ENCODE results near the gene PRELID1.
A peak's percentile ranks its signal among the peaks of the same experiment; 100 is the strongest.

PRELID1 gene

DNA sequence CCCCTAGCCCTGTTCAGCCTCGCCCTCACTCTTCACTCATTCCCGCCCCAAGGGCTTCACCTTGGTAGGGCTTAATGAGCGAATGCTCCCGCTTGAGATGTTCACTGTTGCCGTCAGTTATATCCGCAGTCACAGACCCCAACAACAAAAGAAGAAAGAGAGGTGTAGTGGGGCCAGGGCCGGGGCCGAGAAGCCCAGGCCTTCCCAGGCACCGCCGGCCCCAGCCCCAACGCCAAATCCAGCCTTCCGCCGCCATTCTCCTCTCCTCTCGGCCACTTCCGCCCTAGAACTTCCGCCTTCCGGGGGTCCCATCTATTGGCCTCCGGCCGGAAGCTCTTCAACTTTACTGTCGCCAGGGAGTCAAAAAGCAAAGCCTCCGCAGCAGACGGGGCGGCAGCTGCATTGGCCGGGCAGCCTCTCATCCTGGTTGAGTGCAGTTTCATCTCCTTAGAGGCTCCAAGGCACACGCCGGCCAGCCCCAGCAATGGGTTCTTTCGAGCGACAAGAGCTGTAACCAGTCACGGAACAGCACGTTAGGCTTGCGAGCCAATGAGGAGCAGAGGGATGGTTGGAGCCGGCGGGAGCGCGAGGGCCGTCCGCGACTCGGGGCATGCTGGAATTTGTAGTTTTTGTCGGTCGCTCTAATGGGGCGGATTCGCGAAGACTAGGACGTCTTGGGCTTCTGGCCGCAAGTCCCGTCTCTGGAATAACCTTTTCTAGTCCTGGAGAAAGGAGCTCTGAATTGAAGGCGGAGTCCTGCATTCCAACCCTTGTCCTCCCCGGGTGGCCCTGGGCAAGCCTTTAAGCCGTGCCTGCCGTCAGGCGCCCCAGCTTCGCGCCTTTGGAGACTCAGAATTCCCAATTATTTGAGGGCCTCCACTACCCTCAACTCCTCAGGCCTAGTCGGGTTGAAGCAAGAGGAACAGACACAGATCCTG is 48.1 kb downstream of the PRELID1 start, which contains the start of gene LMAN2:
Gene LMAN2 (minus strand): TSS at position 277 of the 938 bp plus-strand sequence. CDS start 21 bp downstream, at position 256.
- peaks cover 64% of the 10 kb centered on the region for H3K4me1 Mint-ChIP-seq
- H3K27ac Mint-ChIP-seq = peak within 1 kb of the TSS; percentile 100
- peaks cover 11 to 14% of the 10 kb centered on the region in 2 donors for H3K9me3 Mint-ChIP-seq
- no peaks in the 10 kb centered on the region for H3K27me3 Mint-ChIP-seq
- H3K4me3 Mint-ChIP-seq = peak within 1 kb of the TSS; percentile 97 to 99
- peak; percentile 98 for ATAC-seq
- DNase-seq = peak; percentile 89 to 94

DNA sequence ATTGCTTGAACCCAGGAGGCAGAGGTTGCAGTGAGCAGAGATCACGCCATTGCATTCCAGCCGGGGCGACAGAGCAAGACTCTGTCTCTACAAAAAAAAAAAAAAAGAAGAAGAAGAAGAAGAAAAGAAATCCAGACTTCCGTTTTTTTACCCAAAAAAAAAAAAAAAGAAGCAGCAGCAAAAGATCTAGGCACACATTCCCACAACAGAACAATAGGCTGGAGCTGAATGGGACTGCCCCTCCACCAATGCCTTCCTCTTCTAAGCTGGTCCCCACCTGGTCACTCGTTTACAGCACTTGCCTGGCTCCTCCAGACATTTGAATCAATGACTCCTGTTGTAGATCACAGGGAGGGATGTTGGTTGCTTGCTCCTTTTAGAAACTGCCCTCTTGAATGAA is 49.5 kb downstream of the PRELID1 start:
- Mint-ChIP-seq H3K4me3 (peak overlapping the region in 1 of 2 donors; percentile 33), H3K9me3 (peaks cover 11 to 14% of the 10 kb centered on the region in 2 donors), H3K4me1 (peaks cover 65% of the 10 kb centered on the region), H3K27me3 (no peaks in the 10 kb centered on the region), H3K27ac (no peak overlapping the region)
- ATAC-seq (no peak), DNase-seq (no peak)

DNA sequence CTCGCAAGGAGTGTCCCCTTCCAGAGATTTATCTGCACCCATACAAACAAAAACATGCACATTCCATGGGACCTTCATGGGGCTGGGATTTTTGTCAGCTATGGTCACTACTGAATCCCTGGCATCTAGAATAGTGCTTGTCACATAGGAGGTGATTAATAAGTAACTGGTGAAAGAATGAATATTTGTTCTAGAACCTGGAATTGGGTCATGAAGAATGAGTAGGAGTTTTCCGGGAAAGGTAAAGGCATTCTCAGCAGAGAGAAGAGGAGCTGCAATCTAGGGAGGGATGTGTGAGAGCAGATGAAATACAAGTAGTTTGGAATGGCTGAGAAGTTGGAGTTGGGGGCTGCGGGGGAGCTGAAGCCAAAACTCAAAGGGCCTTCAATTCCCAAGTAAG is 50.7 kb downstream of the PRELID1 start:
- ATAC-seq (no peak), DNase-seq (no peak)
- H3K27ac Mint-ChIP-seq = no peak overlapping the region
- H3K9me3 Mint-ChIP-seq = peaks cover 11 to 14% of the 10 kb centered on the region in 2 donors
- no peaks in the 10 kb centered on the region for H3K27me3 Mint-ChIP-seq
- H3K4me3 Mint-ChIP-seq = no peak overlapping the region
- peaks cover 64% of the 10 kb centered on the region for H3K4me1 Mint-ChIP-seq

DNA sequence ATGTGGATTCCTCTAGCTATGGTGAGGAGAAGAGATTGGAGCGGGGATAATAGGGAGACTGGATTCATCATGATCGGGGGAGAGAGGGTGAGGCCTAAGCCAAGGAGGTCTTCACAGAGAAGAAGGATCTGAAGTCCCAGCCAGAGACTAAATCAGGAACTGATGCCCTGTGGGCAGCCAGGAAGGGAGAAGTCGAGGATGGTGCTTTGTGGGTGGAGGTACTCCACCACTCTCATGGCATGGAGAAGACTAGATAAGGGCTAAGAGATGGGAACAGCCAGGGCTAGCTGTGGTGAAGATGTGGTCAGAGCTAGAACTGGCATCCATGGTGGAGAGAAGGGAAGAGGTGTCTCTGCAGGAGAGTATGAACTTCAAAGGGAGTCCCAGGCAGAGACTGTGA is 51.1 kb downstream of the PRELID1 start:
- no peak overlapping the region for H3K27ac Mint-ChIP-seq
- peaks cover 11 to 14% of the 10 kb centered on the region in 2 donors for H3K9me3 Mint-ChIP-seq
- ATAC-seq (no peak), DNase-seq (no peak)
- peaks cover 64% of the 10 kb centered on the region for H3K4me1 Mint-ChIP-seq
- no peaks in the 10 kb centered on the region for H3K27me3 Mint-ChIP-seq
- H3K4me3 Mint-ChIP-seq = no peak overlapping the region

DNA sequence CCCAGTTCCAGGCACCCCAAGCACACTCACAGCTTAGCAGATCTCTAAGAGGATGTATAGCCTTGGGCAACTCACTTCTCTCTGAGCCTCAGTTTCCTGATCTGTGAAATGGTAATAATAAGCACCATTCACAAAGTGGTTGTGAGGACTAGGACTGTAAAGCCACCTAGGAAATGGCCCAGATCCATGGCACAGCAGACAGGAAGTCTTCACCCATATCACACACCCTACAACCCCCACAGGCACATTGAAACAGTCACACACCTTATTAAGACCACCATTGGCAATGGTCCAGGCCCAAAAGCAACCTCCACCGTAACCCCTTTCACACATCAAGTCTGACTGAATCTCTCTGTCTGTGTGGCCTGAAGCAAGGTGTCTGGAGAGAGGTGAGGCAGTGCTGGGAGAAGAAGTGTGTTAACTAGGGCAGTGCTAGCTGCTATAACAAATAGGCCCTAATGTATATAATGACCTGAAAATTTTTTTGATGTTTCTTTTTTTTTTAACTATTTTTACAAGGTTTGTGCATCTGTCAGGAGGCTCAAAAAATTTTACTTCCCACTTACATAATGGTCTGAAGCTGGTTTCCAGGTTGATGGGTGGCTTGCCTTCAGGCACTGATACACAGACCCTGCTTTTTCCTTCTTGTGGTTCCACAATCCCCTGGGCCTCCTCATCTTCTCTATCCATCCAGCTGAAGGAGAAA is 51.7 kb downstream of the PRELID1 start:
- ATAC-seq = no peak
- no peak for DNase-seq
- H3K27me3 Mint-ChIP-seq = no peaks in the 10 kb centered on the region
- H3K9me3 Mint-ChIP-seq = peaks cover 11 to 14% of the 10 kb centered on the region in 2 donors
- H3K4me1 Mint-ChIP-seq = peaks cover 64% of the 10 kb centered on the region
- H3K27ac Mint-ChIP-seq = no peak overlapping the region
- H3K4me3 Mint-ChIP-seq = no peak overlapping the region

DNA sequence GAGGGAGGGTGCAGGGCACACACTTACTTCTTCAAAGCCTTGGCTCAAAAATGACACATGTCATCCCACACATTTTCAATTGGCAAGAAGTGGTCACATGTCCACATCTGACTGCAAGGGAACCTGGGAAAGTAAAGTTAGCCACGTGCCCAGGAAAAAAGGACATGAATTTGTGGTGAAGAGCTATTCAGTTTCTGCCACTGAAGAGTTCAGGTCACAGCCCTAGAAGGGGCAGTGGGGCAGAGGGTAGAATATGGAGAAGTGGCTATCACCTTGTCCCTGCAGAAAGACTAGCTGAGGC is 52.2 kb downstream of the PRELID1 start:
- Mint-ChIP-seq H3K4me3 (no peak overlapping the region), H3K9me3 (peaks cover 11 to 14% of the 10 kb centered on the region in 2 donors)

More for the DNA sequence above, 52.2 kb downstream of the PRELID1 start:
- DNase-seq (no peak), ATAC-seq (no peak)
- Mint-ChIP-seq H3K27ac (no peak overlapping the region), H3K4me1 (peaks cover 66% of the 10 kb centered on the region), H3K27me3 (no peaks in the 10 kb centered on the region)

Data from stimulated activated naive CD8-positive, alpha-beta T cell treated with anti-CD3 and anti-CD28 coated beads, Interleukin-15, amount 100 ng/mL, for 72 hours (primary cell).